Skeletal muscle cell (primary cell): ENCODE measurements around the gene HRH4.

Experiments
- DNase-seq: peaks from one replicate; pipeline ENCODE4 v3.0.0-alpha.2; 2010; ENCODE audit warnings: low read depth
- H3K4me3 ChIP-seq: 2 replicates; pipeline ENCODE4 v1.5.1; 2011; ENCODE audit warnings: low read depth, mild to moderate bottlenecking, control low read depth, low read length, moderate library complexity

Gene HRH4

GRCh38 chr18:24462838-24463775 is 2.7 kb downstream of the HRH4 start:
- DNase-seq, result no peak
- no peak overlapping the region for H3K4me3 ChIP-seq

- DNase-seq, result no peak
- H3K4me3 ChIP-seq, result no peak overlapping the region
Observed at GRCh38 chr18:24465486-24465885, 5.0 kb downstream of the HRH4 start.

- no peak for DNase-seq
Observed at GRCh38 chr18:24466771-24467170, 6.3 kb downstream of the HRH4 start.

GRCh38 chr18:24470022-24470618 is 9.7 kb downstream of the HRH4 start:
- no peak overlapping the region for H3K4me3 ChIP-seq
- DNase-seq, result no peak

More at GRCh38 chr18:24466771-24467170, 6.3 kb downstream of the HRH4 start:
- H3K4me3 ChIP-seq, result no peak overlapping the region

- no peak overlapping the region for H3K4me3 ChIP-seq
- DNase-seq, result no peak
Observed at GRCh38 chr18:24470805-24471204, 10.4 kb downstream of the HRH4 start.

- H3K4me3 ChIP-seq, result no peak overlapping the region
- DNase-seq, result no peak
Observed at GRCh38 chr18:24472591-24472990, 12.2 kb downstream of the HRH4 start.

GRCh38 chr18:24474406-24474805 is 14.0 kb downstream of the HRH4 start:
- H3K4me3 ChIP-seq, result no peak overlapping the region
- DNase-seq, result no peak

GRCh38 chr18:24475926-24476589 is 15.6 kb downstream of the HRH4 start:
- DNase-seq, result no peak
- no peak overlapping the region for H3K4me3 ChIP-seq

- no peak for DNase-seq
- H3K4me3 ChIP-seq, result no peak overlapping the region
Observed at GRCh38 chr18:24479371-24479770, 18.9 kb downstream of the HRH4 start.

GRCh38 chr18:24482821-24483220 is 22.4 kb downstream of the HRH4 start:
- no peak overlapping the region for H3K4me3 ChIP-seq
- no peak for DNase-seq

- no peak overlapping the region for H3K4me3 ChIP-seq
- DNase-seq, result no peak
Observed at GRCh38 chr18:24485681-24486080, 25.2 kb downstream of the HRH4 start.

- no peak for DNase-seq
- no peak overlapping the region for H3K4me3 ChIP-seq
Observed at GRCh38 chr18:24486684-24487083, 26.2 kb downstream of the HRH4 start.

GRCh38 chr18:24488824-24489493 is 28.5 kb downstream of the HRH4 start:
- H3K4me3 ChIP-seq, result no peak overlapping the region
- DNase-seq, result no peak

- no peak for DNase-seq
- H3K4me3 ChIP-seq, result no peak overlapping the region
Observed at GRCh38 chr18:24490539-24490938, 30.1 kb downstream of the HRH4 start.

GRCh38 chr18:24491927-24492834 is 31.7 kb downstream of the HRH4 start:
- no peak for DNase-seq
- no peak overlapping the region for H3K4me3 ChIP-seq

- H3K4me3 ChIP-seq, result no peak overlapping the region
- DNase-seq, result no peak
Observed at GRCh38 chr18:24494586-24494985, 34.1 kb downstream of the HRH4 start.

- DNase-seq, result peak; percentile 23
- no peak overlapping the region for H3K4me3 ChIP-seq
Observed at GRCh38 chr18:24497031-24497754, 36.8 kb downstream of the HRH4 start.

GRCh38 chr18:24499814-24500213 is 39.4 kb downstream of the HRH4 start:
- no peak for DNase-seq
- no peak overlapping the region for H3K4me3 ChIP-seq
